Measurements from ENCODE around the gene TC2N.

The TC2N gene

DNA sequence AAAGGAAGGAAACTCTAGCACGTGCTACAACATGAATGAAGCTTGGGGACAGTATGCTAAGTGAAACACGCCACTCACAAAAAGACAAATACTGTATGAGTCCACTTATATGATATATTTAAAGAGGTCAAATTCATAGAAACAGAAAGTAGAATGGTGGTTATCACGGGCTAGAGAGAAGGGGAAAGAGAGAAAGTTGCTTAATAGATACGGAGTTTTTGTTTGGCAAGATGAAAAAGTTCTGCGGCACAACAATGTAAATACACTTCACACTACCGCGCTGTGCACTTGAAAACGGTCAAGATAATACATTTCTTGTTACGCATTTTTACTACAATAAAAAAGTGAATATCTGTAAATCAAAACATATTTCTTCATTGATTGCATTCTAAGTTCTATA is 42.9 kb upstream of the TC2N start:
- no peaks in the 10 kb centered on the region for H3F3A ChIP-seq (ENCODE audit: insufficient read depth, low read length)
- no peaks in the 10 kb centered on the region for H3K4me1 ChIP-seq (ENCODE audit: low read length)
- no peak overlapping the region for H3K27ac ChIP-seq (ENCODE audit: low read length)
- H3K9me2 ChIP-seq (replicated peaks; ENCODE audit: insufficient read depth, low read length): no peaks in the 10 kb centered on the region
- TF ChIP-seq EZH2 (optimal IDR thresholded peaks at IDR 0.05; ENCODE audit: low read depth, low read length) (no peak), EZH2phosphoT487 (IDR thresholded peaks at IDR 0.05; ENCODE audit: low read length) (no peak)
- TF ChIP-seq, protein P1, sequence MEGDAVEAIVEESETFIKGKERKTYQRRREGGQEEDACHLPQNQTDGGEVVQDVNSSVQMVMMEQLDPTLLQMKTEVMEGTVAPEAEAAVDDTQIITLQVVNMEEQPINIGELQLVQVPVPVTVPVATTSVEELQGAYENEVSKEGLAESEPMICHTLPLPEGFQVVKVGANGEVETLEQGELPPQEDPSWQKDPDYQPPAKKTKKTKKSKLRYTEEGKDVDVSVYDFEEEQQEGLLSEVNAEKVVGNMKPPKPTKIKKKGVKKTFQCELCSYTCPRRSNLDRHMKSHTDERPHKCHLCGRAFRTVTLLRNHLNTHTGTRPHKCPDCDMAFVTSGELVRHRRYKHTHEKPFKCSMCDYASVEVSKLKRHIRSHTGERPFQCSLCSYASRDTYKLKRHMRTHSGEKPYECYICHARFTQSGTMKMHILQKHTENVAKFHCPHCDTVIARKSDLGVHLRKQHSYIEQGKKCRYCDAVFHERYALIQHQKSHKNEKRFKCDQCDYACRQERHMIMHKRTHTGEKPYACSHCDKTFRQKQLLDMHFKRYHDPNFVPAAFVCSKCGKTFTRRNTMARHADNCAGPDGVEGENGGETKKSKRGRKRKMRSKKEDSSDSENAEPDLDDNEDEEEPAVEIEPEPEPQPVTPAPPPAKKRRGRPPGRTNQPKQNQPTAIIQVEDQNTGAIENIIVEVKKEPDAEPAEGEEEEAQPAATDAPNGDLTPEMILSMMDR (IDR thresholded peaks at IDR 0.05; ENCODE audit: low read length): no peak
- no peak overlapping the region for H2AFZ ChIP-seq (ENCODE audit: low read length)
- no peak overlapping the region for H3K4me2 ChIP-seq (ENCODE audit: low read depth, low read length)
- no peaks in the 10 kb centered on the region for H3K79me2 ChIP-seq (ENCODE audit: low read length)
- H3K4me3 ChIP-seq (ENCODE audit: low read length): no peak overlapping the region
- no peaks in the 10 kb centered on the region for H3K9me3 ChIP-seq (replicated peaks; ENCODE audit: insufficient read depth, low read length)
- no peak for DNase-seq
- H3K36me3 ChIP-seq (replicated peaks; ENCODE audit: insufficient read depth, low read length): no peaks in the 10 kb centered on the region
- H4K20me1 ChIP-seq (ENCODE audit: insufficient read depth, low read length): no peaks in the 10 kb centered on the region
- H3K9ac ChIP-seq (ENCODE audit: low read length): no peak overlapping the region
- H3K27me3 ChIP-seq (replicated peaks; ENCODE audit: insufficient read depth, low read length): no peaks in the 10 kb centered on the region

DNA sequence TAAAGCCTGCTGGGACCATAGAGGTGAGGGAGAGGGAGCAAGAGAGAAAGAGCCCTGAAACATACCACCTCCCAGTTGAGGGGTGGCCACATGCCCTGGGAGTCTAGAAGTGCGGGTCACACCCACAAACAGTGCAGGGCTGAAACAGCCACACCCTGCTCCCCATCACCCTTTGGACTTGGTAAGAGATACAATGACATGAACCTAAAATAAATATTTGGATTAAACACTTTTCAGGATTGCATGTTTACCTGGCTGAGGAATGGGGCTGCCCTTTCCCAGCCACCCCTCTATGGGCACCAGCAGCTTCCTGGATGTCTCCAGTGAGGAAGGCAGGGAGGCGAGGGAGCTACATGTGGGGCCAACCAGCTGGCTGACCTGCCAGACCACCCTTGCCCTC is 39.0 kb upstream of the TC2N start:
- Histone ChIP-seq H3K4me2 (ENCODE audit: low read depth, low read length) (no peak overlapping the region), H2AFZ (ENCODE audit: low read length) (no peak overlapping the region), H3K36me3 (replicated peaks; ENCODE audit: insufficient read depth, low read length) (no peaks in the 10 kb centered on the region), H3K4me1 (ENCODE audit: low read length) (no peaks in the 10 kb centered on the region), H4K20me1 (ENCODE audit: insufficient read depth, low read length) (no peaks in the 10 kb centered on the region), H3F3A (ENCODE audit: insufficient read depth, low read length) (no peaks in the 10 kb centered on the region), H3K9me2 (replicated peaks; ENCODE audit: insufficient read depth, low read length) (no peaks in the 10 kb centered on the region), H3K9me3 (replicated peaks; ENCODE audit: insufficient read depth, low read length) (no peaks in the 10 kb centered on the region), H3K9ac (ENCODE audit: low read length) (no peak overlapping the region), H3K4me3 (ENCODE audit: low read length) (no peak overlapping the region), H3K79me2 (ENCODE audit: low read length) (no peaks in the 10 kb centered on the region), H3K27ac (ENCODE audit: low read length) (no peak overlapping the region), H3K27me3 (replicated peaks; ENCODE audit: insufficient read depth, low read length) (no peaks in the 10 kb centered on the region)
- no peak for DNase-seq
- TF ChIP-seq EZH2 (optimal IDR thresholded peaks at IDR 0.05; ENCODE audit: low read depth, low read length): no peak
- TF ChIP-seq, protein P1 (IDR thresholded peaks at IDR 0.05; ENCODE audit: low read length): no peak
- no peak for TF ChIP-seq EZH2phosphoT487 (IDR thresholded peaks at IDR 0.05; ENCODE audit: low read length)

DNA sequence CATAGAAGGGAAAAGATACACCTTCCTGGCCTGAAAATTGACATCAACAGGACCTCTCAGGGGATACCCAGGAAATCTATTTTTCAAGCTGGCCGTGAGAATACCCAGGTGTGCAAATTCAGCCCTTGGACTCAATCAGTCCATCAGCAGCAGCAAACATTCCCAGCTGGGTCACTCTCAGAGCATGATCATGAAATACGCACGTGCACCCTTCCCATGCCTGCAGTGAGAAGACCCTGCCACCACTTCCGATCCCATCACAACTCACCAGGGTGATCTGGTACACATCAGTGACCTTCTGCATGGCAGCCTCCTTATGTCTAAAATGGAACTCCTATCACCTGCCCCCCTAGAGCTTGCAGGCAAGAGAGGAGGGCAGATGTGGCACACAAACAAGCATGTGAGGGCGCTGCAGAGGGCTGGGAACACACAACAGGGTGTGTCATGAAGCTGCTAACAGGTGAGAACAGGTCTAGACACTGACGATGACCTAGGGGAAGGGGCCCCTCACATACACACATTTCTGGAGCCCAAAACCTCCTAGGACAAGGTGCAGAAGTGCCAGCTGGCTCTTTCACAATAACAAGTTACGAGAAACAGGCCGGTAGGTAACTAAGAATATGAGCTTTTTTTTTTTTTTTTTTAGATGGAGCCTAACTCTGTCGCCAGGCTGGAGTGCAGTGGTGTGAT is 37.8 kb upstream of the TC2N start:
- Histone ChIP-seq H3F3A (ENCODE audit: insufficient read depth, low read length) (no peaks in the 10 kb centered on the region), H3K27ac (ENCODE audit: low read length) (no peak overlapping the region), H3K9me2 (replicated peaks; ENCODE audit: insufficient read depth, low read length) (no peaks in the 10 kb centered on the region), H4K20me1 (ENCODE audit: insufficient read depth, low read length) (no peaks in the 10 kb centered on the region), H3K4me3 (ENCODE audit: low read length) (no peak overlapping the region), H3K9ac (ENCODE audit: low read length) (no peak overlapping the region), H3K4me2 (ENCODE audit: low read depth, low read length) (no peak overlapping the region), H2AFZ (ENCODE audit: low read length) (no peak overlapping the region), H3K27me3 (replicated peaks; ENCODE audit: insufficient read depth, low read length) (no peaks in the 10 kb centered on the region), H3K79me2 (ENCODE audit: low read length) (no peaks in the 10 kb centered on the region), H3K9me3 (replicated peaks; ENCODE audit: insufficient read depth, low read length) (no peaks in the 10 kb centered on the region), H3K4me1 (ENCODE audit: low read length) (no peaks in the 10 kb centered on the region), H3K36me3 (replicated peaks; ENCODE audit: insufficient read depth, low read length) (no peaks in the 10 kb centered on the region)
- DNase-seq: no peak
- TF ChIP-seq EZH2 (optimal IDR thresholded peaks at IDR 0.05; ENCODE audit: low read depth, low read length) (no peak), EZH2phosphoT487 (IDR thresholded peaks at IDR 0.05; ENCODE audit: low read length) (no peak)
- TF ChIP-seq, protein P1 (IDR thresholded peaks at IDR 0.05; ENCODE audit: low read length): no peak

All from MM.1S (cell line).